ENCODE measurements around the gene NR6A1.

- no peak for TF ChIP-seq CTCF (IDR thresholded peaks at IDR 0.05)
- TF ChIP-seq ZFX (IDR thresholded peaks at IDR 0.05; ENCODE audit: borderline replicate concordance) = no peak
Observed at GRCh38 chr9:124758061-124758460, 13.1 kb downstream of the NR6A1 start.

Data from 22Rv1 (cell line).